DND-41 (cell line): Measurements from ENCODE around the gene MFNG.

Experiments used
- CTCF ChIP-seq: IDR thresholded peaks from 2 replicates; pipeline ENCODE4 v1.5.1; 2012; ENCODE audit warnings: borderline replicate concordance, low read length, moderate library complexity, mild to moderate bottlenecking; ENCODE audit not compliant: poor library complexity, severe bottlenecking; ENCODE audit errors: extremely low read depth
- EZH2 ChIP-seq: IDR thresholded peaks from 3 replicates; pipeline ENCODE4 v1.6.1; 2012; ENCODE audit warnings: borderline replicate concordance, low read depth, mild to moderate bottlenecking, moderate library complexity, low read length, inconsistent platforms; ENCODE audit not compliant: severe bottlenecking

GRCh38 chr22:37433786-37434185 lies 52.4 kb downstream of the MFNG start:
- TF ChIP-seq EZH2 (no peak), CTCF (no peak)
